ENCODE data around the gene DYRK3.
"Not testable (repeated sequence)": the region's sequence is repeated elsewhere in the genome, so short reads cannot be mapped to it uniquely, and the experiment has no call there.

DYRK3 gene

GRCh38 chr1:206635080-206635977 is at the start of gene DYRK3:
Gene DYRK3, plus strand, starts transcription at chr1:206635536. Its CDS starts 168 bp downstream, at chr1:206635704.
- DNase-seq, result peak; percentile 93

GRCh38 chr1:206586501-206587445 is 48.6 kb upstream of the DYRK3 start:
- no peak for DNase-seq

- DNase-seq, result no peak
Observed at GRCh38 chr1:206587904-206588303, 47.4 kb upstream of the DYRK3 start.

GRCh38 chr1:206588492-206588891 is 46.8 kb upstream of the DYRK3 start:
- peak; percentile 13 for DNase-seq

GRCh38 chr1:206589206-206589605 is 46.1 kb upstream of the DYRK3 start:
- peak; percentile 77 for DNase-seq

GRCh38 chr1:206590025-206590758 is 45.1 kb upstream of the DYRK3 start:
- DNase-seq, result no peak

GRCh38 chr1:206591226-206591625 is 44.1 kb upstream of the DYRK3 start:
- DNase-seq, result no peak

- no peak for DNase-seq
Observed at GRCh38 chr1:206591696-206592095, 43.6 kb upstream of the DYRK3 start.

- DNase-seq, result no peak
Observed at GRCh38 chr1:206593351-206593925, 41.9 kb upstream of the DYRK3 start.

GRCh38 chr1:206595581-206596318 is 39.6 kb upstream of the DYRK3 start:
- DNase-seq, result no peak

- DNase-seq, result no peak
Observed at GRCh38 chr1:206596319-206596666, 39.0 kb upstream of the DYRK3 start.

- no peak for DNase-seq
Observed at GRCh38 chr1:206600527-206600926, 34.8 kb upstream of the DYRK3 start.

- no peak for DNase-seq
Observed at GRCh38 chr1:206604861-206605260, 30.5 kb upstream of the DYRK3 start.

GRCh38 chr1:206606867-206607266 is 28.5 kb upstream of the DYRK3 start:
- peak; percentile 33 for DNase-seq

GRCh38 chr1:206608108-206608698 is 27.1 kb upstream of the DYRK3 start:
- DNase-seq, result peak; percentile 5

- no peak for DNase-seq
Observed at GRCh38 chr1:206609229-206609991, 25.9 kb upstream of the DYRK3 start.

- DNase-seq, result peak; percentile 80
Observed at GRCh38 chr1:206612129-206612876, 23.0 kb upstream of the DYRK3 start, which contains the start of gene EIF2D. Gene EIF2D, minus strand, starts transcription at chr1:206612465. Its CDS starts 123 bp downstream, at chr1:206612342.

- not testable (repeated sequence) for DNase-seq
Observed at GRCh38 chr1:206626396-206626795, 8.9 kb upstream of the DYRK3 start.

GRCh38 chr1:206628916-206629315 is 6.4 kb upstream of the DYRK3 start:
- DNase-seq, result no peak

GRCh38 chr1:206631085-206631509 is 4.2 kb upstream of the DYRK3 start:
- DNase-seq, result peak; percentile 72

All from NCI-H226 (cell line).